ENCODE measurements around the gene PIK3AP1.

- TF ChIP-seq CTCF (IDR thresholded peaks at IDR 0.05 in 8 of 11, conservative IDR thresholded peaks at IDR 0.05 in 3 of 11) (no peak), POLR2A (IDR thresholded peaks at IDR 0.05) (no peak), POLR2AphosphoS5 (IDR thresholded peaks at IDR 0.05) (no peak)
Observed at GRCh38 chr10:96622013-96622787, 98.1 kb downstream of the PIK3AP1 start.
